ENCODE results near the gene CARD19.

CARD19 gene

DNA sequence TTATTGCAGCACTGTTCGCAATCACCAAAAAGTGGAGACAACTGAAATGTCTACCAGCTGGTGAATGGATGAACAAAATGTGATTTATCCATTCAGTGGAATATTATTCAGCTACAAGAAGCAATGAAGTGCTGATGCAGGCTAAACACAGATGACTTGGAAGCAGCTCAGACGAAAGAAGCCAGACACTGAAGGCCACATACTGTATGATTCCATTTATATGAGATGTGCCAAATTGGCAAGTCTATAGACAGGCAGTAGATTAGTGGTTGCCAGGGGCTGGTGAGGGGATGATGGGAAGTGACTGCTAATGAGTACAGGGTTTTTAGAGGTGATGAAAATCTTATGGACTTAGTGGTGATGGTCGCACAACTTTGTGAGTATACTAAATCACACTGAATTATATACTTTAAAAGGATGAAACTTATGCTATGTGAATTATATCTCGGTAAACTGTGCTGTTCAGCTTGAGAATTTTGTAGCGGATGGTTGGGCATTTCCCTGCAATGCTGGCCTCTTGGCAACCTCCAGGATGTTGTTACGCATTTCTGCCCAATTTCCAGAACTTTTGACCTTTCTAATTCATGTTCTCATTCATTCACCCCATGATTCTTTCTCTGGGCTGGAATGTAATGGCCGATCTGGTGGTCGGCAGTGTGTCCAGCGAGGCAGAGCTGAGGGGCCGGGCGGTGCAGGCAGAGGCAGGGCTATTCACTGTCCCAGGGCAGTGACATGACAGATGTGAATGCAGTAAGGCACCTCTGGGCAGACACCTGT, 66.0 kb downstream of the CARD19 start:
- DNase-seq (ENCODE audit: low read depth), result no peak

Data from iris pigment epithelial cell (primary cell).